ENCODE measurements around the gene SCLY.

SCLY gene

GRCh38 chr2:238141541-238142318, 80.9 kb downstream of the SCLY start:
- no peak for FAIRE-seq

- FAIRE-seq: no peak
Measured at GRCh38 chr2:238142382-238143205, 81.8 kb downstream of the SCLY start.

GRCh38 chr2:238143239-238143951, 82.6 kb downstream of the SCLY start:
- FAIRE-seq: no peak

- FAIRE-seq: no peak
Measured at GRCh38 chr2:238144262-238144661, 83.5 kb downstream of the SCLY start.

GRCh38 chr2:238145046-238145445, 84.2 kb downstream of the SCLY start:
- no peak for FAIRE-seq

- no peak for FAIRE-seq
Measured at GRCh38 chr2:238145851-238146250, 85.0 kb downstream of the SCLY start.

- FAIRE-seq: no peak
Measured at GRCh38 chr2:238146884-238147544, 86.2 kb downstream of the SCLY start.

GRCh38 chr2:238148981-238149380, 88.2 kb downstream of the SCLY start:
- FAIRE-seq: no peak
